Liver (tissue), 9 donors: ENCODE measurements around the gene RPA3. TPM values are rescaled to one million over a fixed set of nuclear protein-coding genes. Genes with fewer than 3 reads are reported as not detected.

Experiments
- DNase-seq: peaks from one replicate; pipeline ENCODE4 v3.0.0-alpha.2; 2017; ENCODE audit warnings: low spot score
- H3K27ac ChIP-seq, 2 donors: one replicate each; pipeline ENCODE4 v1.7.0; 2013; ENCODE audit warnings: inconsistent platforms in 2 of 2, low read length in 2 of 2, control low read depth in 1 of 2, low read depth in 1 of 2, mild to moderate bottlenecking in 1 of 2
- H3K27me3 ChIP-seq, 4 donors: one replicate each; pipeline versions ENCODE4 v1.6.1 to v1.7.0; 2013; ENCODE audit warnings: low read length in 3 of 4, inconsistent platforms in 1 of 4, mild to moderate bottlenecking in 1 of 4, moderate library complexity in 1 of 4; ENCODE audit not compliant: control insufficient read depth in 4 of 4, insufficient read depth in 4 of 4
- H3K36me3 ChIP-seq, 4 donors: one replicate each; pipeline versions ENCODE4 v1.6.1 to v1.7.0; 2013; ENCODE audit warnings: low read length in 3 of 4, mild to moderate bottlenecking in 3 of 4, low read depth in 1 of 4, moderate library complexity in 1 of 4; ENCODE audit not compliant: control insufficient read depth in 4 of 4, insufficient read depth in 3 of 4
- H3K4me1 ChIP-seq, 4 donors: one replicate each; pipeline versions ENCODE4 v1.6.1 to v1.7.0; 2013; ENCODE audit warnings: low read length in 3 of 4, mild to moderate bottlenecking in 3 of 4, moderate library complexity in 1 of 4; ENCODE audit not compliant: control insufficient read depth in 4 of 4, insufficient read depth in 4 of 4
- H3K4me3 ChIP-seq, 3 donors: one replicate each; pipeline versions ENCODE4 v1.6.1 to v1.7.0; 2013; ENCODE audit warnings: low read length in 3 of 3, control low read depth in 1 of 3, low read depth in 1 of 3, mild to moderate bottlenecking in 1 of 3
- H3K9ac ChIP-seq, 2 donors: one replicate each; pipeline ENCODE4 v1.7.0; 2013; ENCODE audit warnings: low read length in 2 of 2, mild to moderate bottlenecking in 2 of 2, moderate library complexity in 2 of 2, control low read depth in 1 of 2, low read depth in 1 of 2
- H3K9me3 ChIP-seq, 4 donors: one replicate each; pipeline versions ENCODE4 v1.6.1 to v1.7.0; 2013; ENCODE audit warnings: low read length in 3 of 4; ENCODE audit not compliant: control insufficient read depth in 4 of 4
- ATF3 ChIP-seq: IDR thresholded peaks from 2 replicates; pipeline ENCODE4 v1.6.1; 2016; ENCODE audit warnings: antibody characterized with exemption
- CTCF ChIP-seq: fragments of 150-350 bp; IDR thresholded peaks from 2 replicates; pipeline ENCODE4 v1.5.1; 2017; ENCODE audit warnings: improper control_type of control experiment, low read depth, low read length; ENCODE audit not compliant: missing input control
- EGR1 ChIP-seq, 2 donors: IDR thresholded peaks; 2 replicates each; pipeline ENCODE4 v1.6.1; 2016 to 2018; ENCODE audit warnings: antibody characterized with exemption in 2 of 2, low read depth in 2 of 2
- FOXA2 ChIP-seq: IDR thresholded peaks from 2 replicates; pipeline ENCODE4 v1.6.1; 2016; ENCODE audit warnings: antibody characterized with exemption
- GABPA ChIP-seq, 2 donors: IDR thresholded peaks in 1 of 2; conservative IDR thresholded peaks in 1 of 2; 2 replicates each; pipeline ENCODE4 v1.6.1; 2016; ENCODE audit warnings: antibody characterized with exemption in 2 of 2, mild to moderate bottlenecking in 1 of 2, moderate library complexity in 1 of 2
- HNF4A ChIP-seq, 2 donors: conservative IDR thresholded peaks; 2 replicates each; pipeline ENCODE4 v1.6.1; 2016; ENCODE audit warnings: antibody characterized with exemption in 2 of 2, mild to moderate bottlenecking in 2 of 2
- HNF4G ChIP-seq: IDR thresholded peaks from 2 replicates; pipeline ENCODE4 v1.6.1; 2016; ENCODE audit warnings: antibody characterized with exemption
- JUND ChIP-seq, 2 donors: IDR thresholded peaks; 2 replicates each; pipeline ENCODE4 v1.6.1; 2016; ENCODE audit warnings: antibody characterized with exemption in 2 of 2
- MAX ChIP-seq: IDR thresholded peaks from 2 replicates; pipeline ENCODE4 v1.6.1; 2016; ENCODE audit warnings: antibody characterized with exemption
- NR2F2 ChIP-seq: IDR thresholded peaks from 2 replicates; pipeline ENCODE4 v1.6.1; 2016; ENCODE audit warnings: antibody characterized with exemption
- RAD21 ChIP-seq, 2 donors: IDR thresholded peaks; 2 replicates each; pipeline ENCODE4 v1.6.1; 2016; ENCODE audit warnings: antibody characterized with exemption in 2 of 2, mild to moderate bottlenecking in 2 of 2
- RXRA ChIP-seq, 2 donors: IDR thresholded peaks; 2 replicates each; pipeline ENCODE4 v1.6.1; 2017 to 2018; ENCODE audit warnings: antibody characterized with exemption in 2 of 2, mild to moderate bottlenecking in 1 of 2
- SP1 ChIP-seq: IDR thresholded peaks from 2 replicates; pipeline ENCODE4 v1.6.1; 2018; ENCODE audit warnings: antibody characterized with exemption, mild to moderate bottlenecking
- TAF1 ChIP-seq: conservative IDR thresholded peaks from 2 replicates; pipeline ENCODE4 v1.6.1; 2016; ENCODE audit warnings: antibody characterized with exemption, mild to moderate bottlenecking
- WGBS: extraction: QIAGEN DNeasy Blood & Tissue Kit; methylation state at CpG from one replicate; pipeline ENCODE4 v1.1.7; 2013; 5-methylcytosine and 5-hydroxymethylcytosine counted together
- polyA plus RNA-seq, 2 donors: library from polyadenylated mRNA; stranded (reverse) in 1 of 2; unstranded in 1 of 2; fragments of 200-250 nt in 1 of 2; fragments of >200 nt in 1 of 2; fragmentation: Nextera tagmentation in 1 of 2; extraction: Ambion mirVana in 1 of 2; gene quantifications; one replicate each; pipeline versions ENCODE4 v1.2.1 to v1.2.3, GENCODE V29; 2013 to 2015
- total RNA-seq, 2 donors: library from RNA; depleted of rRNA; stranded (reverse); fragments of >200 nt; gene quantifications; one replicate each; pipeline ENCODE4 v1.2.3, GENCODE V29; 2014
- TF ChIP-seq, protein P1 (sequence below): IDR thresholded peaks from 2 replicates; pipeline ENCODE4 v1.6.1; 2016; ENCODE audit warnings: antibody characterized with exemption, mild to moderate bottlenecking
- TF ChIP-seq, protein P2 (sequence below): IDR thresholded peaks from 2 replicates; pipeline ENCODE4 v1.6.1; 2016; ENCODE audit warnings: antibody characterized with exemption
- donor health status: healthy.
- donor health status: healthy.
- donor health status: healthy.
- donor health status: healthy.
- donor health status: healthy.

The RPA3 gene
- total and polyA plus RNA-seq, 4 donors, result 13.0 to 53.1 (median 18.6) TPM

- Histone ChIP-seq H3K27ac (no peak overlapping the region), H3K9ac (no peak overlapping the region), H3K4me1 (peaks cover 0 to 3% (median 0%) of the 10 kb centered on the region in 4 donors), H3K27me3 (no peaks in the 10 kb centered on the region), H3K4me3 (no peak overlapping the region), H3K36me3 (peaks cover 0 to 2% (median 0%) of the 10 kb centered on the region in 4 donors), H3K9me3 (no peaks in the 10 kb centered on the region)
- WGBS, result 94% methylated on average over 3 of the region's 3 CpGs
- no peak for DNase-seq
- TF ChIP-seq RAD21 (IDR thresholded peaks at IDR 0.05) (no peak), RXRA (IDR thresholded peaks at IDR 0.05) (no peak), MAX (no peak), HNF4G (no peak), SP1 (no peak), FOXA2 (no peak)
These were observed 20.2 kb upstream of the RPA3 start for GRCh38 chr7:7738622-7739021.

DNA sequence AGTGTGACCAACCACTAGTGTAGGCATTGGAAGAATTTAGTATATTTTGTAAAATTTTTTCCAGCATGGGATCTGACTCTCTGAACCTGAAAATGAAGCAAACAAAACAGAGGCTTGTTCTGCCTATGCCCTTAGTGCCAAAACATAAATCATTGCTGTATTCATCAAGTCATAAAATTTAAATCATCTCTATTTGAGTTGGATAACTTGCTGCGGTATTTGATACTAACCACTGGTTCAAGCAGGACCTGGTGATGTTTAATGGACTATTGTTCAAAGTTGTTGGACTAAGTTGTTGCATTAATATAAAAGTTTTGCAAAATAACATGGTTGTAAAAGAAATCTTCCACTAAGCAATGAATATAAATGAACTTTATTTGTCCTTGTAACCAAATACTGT, 19.8 kb upstream of the RPA3 start:
- H3K9me3 ChIP-seq, result no peaks in the 10 kb centered on the region
- DNase-seq, result no peak
- TF ChIP-seq SP1, result no peak
- no peak for TF ChIP-seq FOXA2
- TF ChIP-seq ATF3, result no peak
- TF ChIP-seq HNF4A (conservative IDR thresholded peaks at IDR 0.05), result no peak
- no peak for TF ChIP-seq NR2F2
- no peak for TF ChIP-seq CTCF
- no peak for TF ChIP-seq GABPA (IDR thresholded peaks at IDR 0.05 in 1 of 2, conservative IDR thresholded peaks at IDR 0.05 in 1 of 2)
- TF ChIP-seq, protein P1, sequence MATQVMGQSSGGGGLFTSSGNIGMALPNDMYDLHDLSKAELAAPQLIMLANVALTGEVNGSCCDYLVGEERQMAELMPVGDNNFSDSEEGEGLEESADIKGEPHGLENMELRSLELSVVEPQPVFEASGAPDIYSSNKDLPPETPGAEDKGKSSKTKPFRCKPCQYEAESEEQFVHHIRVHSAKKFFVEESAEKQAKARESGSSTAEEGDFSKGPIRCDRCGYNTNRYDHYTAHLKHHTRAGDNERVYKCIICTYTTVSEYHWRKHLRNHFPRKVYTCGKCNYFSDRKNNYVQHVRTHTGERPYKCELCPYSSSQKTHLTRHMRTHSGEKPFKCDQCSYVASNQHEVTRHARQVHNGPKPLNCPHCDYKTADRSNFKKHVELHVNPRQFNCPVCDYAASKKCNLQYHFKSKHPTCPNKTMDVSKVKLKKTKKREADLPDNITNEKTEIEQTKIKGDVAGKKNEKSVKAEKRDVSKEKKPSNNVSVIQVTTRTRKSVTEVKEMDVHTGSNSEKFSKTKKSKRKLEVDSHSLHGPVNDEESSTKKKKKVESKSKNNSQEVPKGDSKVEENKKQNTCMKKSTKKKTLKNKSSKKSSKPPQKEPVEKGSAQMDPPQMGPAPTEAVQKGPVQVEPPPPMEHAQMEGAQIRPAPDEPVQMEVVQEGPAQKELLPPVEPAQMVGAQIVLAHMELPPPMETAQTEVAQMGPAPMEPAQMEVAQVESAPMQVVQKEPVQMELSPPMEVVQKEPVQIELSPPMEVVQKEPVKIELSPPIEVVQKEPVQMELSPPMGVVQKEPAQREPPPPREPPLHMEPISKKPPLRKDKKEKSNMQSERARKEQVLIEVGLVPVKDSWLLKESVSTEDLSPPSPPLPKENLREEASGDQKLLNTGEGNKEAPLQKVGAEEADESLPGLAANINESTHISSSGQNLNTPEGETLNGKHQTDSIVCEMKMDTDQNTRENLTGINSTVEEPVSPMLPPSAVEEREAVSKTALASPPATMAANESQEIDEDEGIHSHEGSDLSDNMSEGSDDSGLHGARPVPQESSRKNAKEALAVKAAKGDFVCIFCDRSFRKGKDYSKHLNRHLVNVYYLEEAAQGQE, result no peak
- no peak for TF ChIP-seq JUND (IDR thresholded peaks at IDR 0.05)
- no peak for TF ChIP-seq EGR1 (IDR thresholded peaks at IDR 0.05; ENCODE audit: low read depth in 2 of 2)
- TF ChIP-seq TAF1, result no peak
- no peak for TF ChIP-seq MAX
- no peak for TF ChIP-seq RAD21 (IDR thresholded peaks at IDR 0.05)
- TF ChIP-seq, protein P2, sequence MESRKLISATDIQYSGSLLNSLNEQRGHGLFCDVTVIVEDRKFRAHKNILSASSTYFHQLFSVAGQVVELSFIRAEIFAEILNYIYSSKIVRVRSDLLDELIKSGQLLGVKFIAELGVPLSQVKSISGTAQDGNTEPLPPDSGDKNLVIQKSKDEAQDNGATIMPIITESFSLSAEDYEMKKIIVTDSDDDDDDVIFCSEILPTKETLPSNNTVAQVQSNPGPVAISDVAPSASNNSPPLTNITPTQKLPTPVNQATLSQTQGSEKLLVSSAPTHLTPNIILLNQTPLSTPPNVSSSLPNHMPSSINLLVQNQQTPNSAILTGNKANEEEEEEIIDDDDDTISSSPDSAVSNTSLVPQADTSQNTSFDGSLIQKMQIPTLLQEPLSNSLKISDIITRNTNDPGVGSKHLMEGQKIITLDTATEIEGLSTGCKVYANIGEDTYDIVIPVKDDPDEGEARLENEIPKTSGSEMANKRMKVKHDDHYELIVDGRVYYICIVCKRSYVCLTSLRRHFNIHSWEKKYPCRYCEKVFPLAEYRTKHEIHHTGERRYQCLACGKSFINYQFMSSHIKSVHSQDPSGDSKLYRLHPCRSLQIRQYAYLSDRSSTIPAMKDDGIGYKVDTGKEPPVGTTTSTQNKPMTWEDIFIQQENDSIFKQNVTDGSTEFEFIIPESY, result no peak
- peaks cover 0 to 3% (median 0%) of the 10 kb centered on the region in 4 donors for H3K4me1 ChIP-seq
- no peak overlapping the region for H3K27ac ChIP-seq
- peaks cover 0 to 2% (median 0%) of the 10 kb centered on the region in 4 donors for H3K36me3 ChIP-seq
- 94% methylated on average over 1 of the region's 1 CpG for WGBS
- no peak overlapping the region for H3K9ac ChIP-seq
- H3K4me3 ChIP-seq, result no peak overlapping the region
- H3K27me3 ChIP-seq, result no peaks in the 10 kb centered on the region
